ENCODE measurements around the gene NOL7.

DNA sequence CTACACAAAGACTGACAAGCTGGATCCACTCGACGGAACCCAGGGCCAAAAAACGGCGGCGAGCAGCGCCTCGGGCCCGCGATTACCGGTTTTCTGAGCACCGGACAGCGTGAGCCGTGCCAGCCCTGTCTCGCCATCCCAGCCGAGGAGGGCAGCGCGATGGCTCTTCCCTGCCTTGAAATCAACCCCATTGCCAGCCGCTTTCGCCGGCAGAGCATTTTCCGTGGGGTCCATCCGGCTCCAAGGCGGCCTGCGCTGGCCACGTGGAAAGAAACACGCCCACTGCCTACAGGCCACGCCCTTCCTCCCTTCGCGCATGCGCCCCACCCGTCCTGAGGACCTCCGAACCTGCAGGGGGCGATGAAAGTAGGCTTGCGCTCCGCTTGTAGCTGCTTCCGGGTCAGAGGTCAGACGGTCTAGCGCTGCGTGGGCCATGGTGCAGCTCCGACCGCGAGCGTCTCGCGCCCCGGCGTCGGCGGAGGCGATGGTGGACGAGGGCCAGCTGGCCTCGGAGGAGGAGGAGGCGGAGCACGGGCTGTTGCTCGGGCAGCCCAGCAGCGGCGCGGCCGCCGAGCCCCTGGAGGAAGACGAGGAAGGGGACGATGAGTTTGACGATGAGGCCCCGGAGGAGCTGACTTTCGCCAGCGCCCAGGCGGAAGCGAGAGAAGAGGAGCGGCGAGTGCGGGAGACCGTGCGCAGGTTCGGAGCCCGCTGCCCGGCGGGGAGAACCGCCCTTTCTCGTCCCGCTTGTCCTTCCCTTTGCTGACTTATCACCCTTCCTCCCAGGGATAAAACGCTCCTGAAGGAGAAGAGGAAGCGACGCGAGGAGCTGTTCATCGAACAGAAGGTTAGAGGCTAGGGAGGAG, at the start of gene NOL7:
- TF ChIP-seq, protein P1, sequence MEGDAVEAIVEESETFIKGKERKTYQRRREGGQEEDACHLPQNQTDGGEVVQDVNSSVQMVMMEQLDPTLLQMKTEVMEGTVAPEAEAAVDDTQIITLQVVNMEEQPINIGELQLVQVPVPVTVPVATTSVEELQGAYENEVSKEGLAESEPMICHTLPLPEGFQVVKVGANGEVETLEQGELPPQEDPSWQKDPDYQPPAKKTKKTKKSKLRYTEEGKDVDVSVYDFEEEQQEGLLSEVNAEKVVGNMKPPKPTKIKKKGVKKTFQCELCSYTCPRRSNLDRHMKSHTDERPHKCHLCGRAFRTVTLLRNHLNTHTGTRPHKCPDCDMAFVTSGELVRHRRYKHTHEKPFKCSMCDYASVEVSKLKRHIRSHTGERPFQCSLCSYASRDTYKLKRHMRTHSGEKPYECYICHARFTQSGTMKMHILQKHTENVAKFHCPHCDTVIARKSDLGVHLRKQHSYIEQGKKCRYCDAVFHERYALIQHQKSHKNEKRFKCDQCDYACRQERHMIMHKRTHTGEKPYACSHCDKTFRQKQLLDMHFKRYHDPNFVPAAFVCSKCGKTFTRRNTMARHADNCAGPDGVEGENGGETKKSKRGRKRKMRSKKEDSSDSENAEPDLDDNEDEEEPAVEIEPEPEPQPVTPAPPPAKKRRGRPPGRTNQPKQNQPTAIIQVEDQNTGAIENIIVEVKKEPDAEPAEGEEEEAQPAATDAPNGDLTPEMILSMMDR (conservative IDR thresholded peaks at IDR 0.05; ENCODE audit: low read depth, low read length), result peak; percentile 98
- TF ChIP-seq POLR2A (IDR thresholded peaks at IDR 0.05; ENCODE audit: low read depth, low read length), result peak; percentile 83
- 0 out of 2 replicates have a peak, but pooled peaks have one; percentile 0 for TF ChIP-seq RAD21 (IDR thresholded peaks at IDR 0.05; ENCODE audit: low read length)
- TF ChIP-seq FOS (IDR thresholded peaks at IDR 0.05; ENCODE audit: low read depth, low read length), result no peak
- no peak for TF ChIP-seq MAFK (IDR thresholded peaks at IDR 0.05; ENCODE audit: low read depth, low read length)
- TF ChIP-seq BHLHE40 (IDR thresholded peaks at IDR 0.05; ENCODE audit: low read depth, low read length), result peak; percentile 64; the same call in 1 of the 2 replicates

Measured in IMR-90 (cell line).